GM12878 (cell line): Measurements from ENCODE around the gene TRIM9. TPM values are rescaled to one million over a fixed set of nuclear protein-coding genes. Genes with fewer than 3 reads are reported as not detected.

Experiments used
- ATAC-seq: fragments of 200-7000 bp; cut with Tn5 transposase; 3 replicates; pipeline ENCODE4 v1.9.1; 2020; ENCODE audit warnings: mild to moderate bottlenecking, moderate library complexity
- BruUV-seq: library from RNA; stranded (reverse); fragments of 400-500 nt; replicated peaks from 2 replicates; lab custom pipeline; 2021; lab: Mats Ljungman, UMichigan
- CTCF ChIA-PET: fragments of 300-600 bp; sonication (Branson Sonifier 250); formaldehyde crosslinking; extraction: SDS; loops from one replicate; lab custom pipeline; 2021; ENCODE audit warnings: inconsistent platforms; lab: Yijun Ruan, JAX
- POLR2A ChIA-PET: fragments of 350-600 bp; formaldehyde crosslinking; extraction: SDS; loops from one replicate; lab custom pipeline; 2021; ENCODE audit warnings: inconsistent platforms; lab: Charles Lee
- RAD21 ChIA-PET: fragments of 300-600 bp; sonication (Branson Sonifier 250); formaldehyde crosslinking; loops from one replicate; lab custom pipeline; 2023; ENCODE audit warnings: antibody characterized with exemption; ENCODE audit not compliant: unreplicated experiment; lab: Charles Lee
- SMC1A ChIA-PET: fragments of 300-600 bp; sonication (Branson Sonifier 250); formaldehyde crosslinking; loops from one replicate; lab custom pipeline; 2023; ENCODE audit not compliant: unreplicated experiment, uncharacterized antibody; lab: Charles Lee
- DNase-seq: peaks from one replicate; pipeline ENCODE4 v3.0.0-alpha.2; 2011; ENCODE audit warnings: low read depth, low spot score
- FAIRE-seq: peaks from 3 replicates; lab custom pipeline; 2011; peaks lifted over from hg19 to GRCh38; lab: Jason Lieb, UNC
- H2AFZ ChIP-seq: 2 replicates; pipeline ENCODE4 v1.6.0; 2011; ENCODE audit warnings: low read depth, low read length, control low read depth; ENCODE audit not compliant: control insufficient read depth
- H3K27ac ChIP-seq: 2 replicates; pipeline ENCODE4 v1.5.1; 2011; ENCODE audit warnings: control low read depth; ENCODE audit not compliant: control insufficient read depth, insufficient read depth
- H3K27me3 ChIP-seq, 2 experiments: replicated peaks in 1 of 2; 2 replicates each; pipeline versions ENCODE4 v1.6.0 to v1.6.1; 2011; ENCODE audit warnings: low read length in 1 of 2; ENCODE audit not compliant: control insufficient read depth in 2 of 2, insufficient read depth in 2 of 2
- H3K36me3 ChIP-seq, 2 experiments: 2 replicates each; pipeline ENCODE4 v1.5.1; 2011; ENCODE audit warnings: low read length in 1 of 2; ENCODE audit not compliant: control insufficient read depth in 2 of 2, insufficient read depth in 2 of 2
- H3K4me1 ChIP-seq: 2 replicates; pipeline ENCODE4 v1.6.1; 2011; ENCODE audit warnings: mild to moderate bottlenecking, low read length, moderate library complexity, mixed read lengths; ENCODE audit not compliant: control insufficient read depth, insufficient read depth
- H3K4me2 ChIP-seq: 2 replicates; pipeline ENCODE4 v1.6.0; 2011; ENCODE audit warnings: control low read depth; ENCODE audit not compliant: control insufficient read depth, insufficient read depth
- H3K4me3 ChIP-seq: fragments of 200-600 bp; sonication (generic); 2 replicates; pipeline ENCODE4 v1.5.1; 2016
- H3K79me2 ChIP-seq: 2 replicates; pipeline ENCODE4 v1.6.0; 2011; ENCODE audit warnings: low read length; ENCODE audit not compliant: control insufficient read depth, insufficient read depth
- H3K9ac ChIP-seq: 2 replicates; pipeline ENCODE4 v1.8.0; 2011; ENCODE audit warnings: low read length, control low read depth, mixed read lengths; ENCODE audit not compliant: control insufficient read depth, insufficient read depth
- H3K9me3 ChIP-seq: replicated peaks from 3 replicates; pipeline ENCODE4 v1.5.1; 2011; ENCODE audit warnings: mild to moderate bottlenecking, low read length; ENCODE audit not compliant: control insufficient read depth, insufficient read depth
- H4K20me1 ChIP-seq: 2 replicates; pipeline ENCODE4 v1.6.0; 2011; ENCODE audit not compliant: control insufficient read depth, insufficient read depth
- BMI1 ChIP-seq: fragments of 450-650 bp; IDR thresholded peaks from 2 replicates; pipeline ENCODE4 v1.6.1; 2016; ENCODE audit warnings: mild to moderate bottlenecking, moderate library complexity, borderline replicate concordance
- CHD4 ChIP-seq: fragments of 200-600 bp; sonication (generic); IDR thresholded peaks from 2 replicates; pipeline ENCODE4 v1.6.1; 2016; ENCODE audit warnings: mild to moderate bottlenecking
- DPF2 ChIP-seq: fragments of 450-650 bp; IDR thresholded peaks from 2 replicates; pipeline ENCODE4 v1.6.1; 2017; ENCODE audit warnings: mild to moderate bottlenecking
- EZH2 ChIP-seq: IDR thresholded peaks from 2 replicates; pipeline ENCODE4 v1.6.1; 2012; ENCODE audit warnings: low read depth, mild to moderate bottlenecking, control low read depth, inconsistent platforms, low read length, borderline replicate concordance; ENCODE audit not compliant: control insufficient read depth
- HDAC2 ChIP-seq: fragments of 200-600 bp; sonication (generic); IDR thresholded peaks from 2 replicates; pipeline ENCODE4 v1.6.1; 2017
- NFYA ChIP-seq: IDR thresholded peaks from 2 replicates; pipeline ENCODE4 v1.6.1; 2011; ENCODE audit warnings: low read depth, mild to moderate bottlenecking, low read length, improper control_type of control experiment, borderline replicate concordance
- NKRF ChIP-seq: fragments of 450-650 bp; conservative IDR thresholded peaks from 2 replicates; pipeline ENCODE4 v1.6.1; 2017; ENCODE audit warnings: mild to moderate bottlenecking, moderate library complexity
- PBX3 ChIP-seq: IDR thresholded peaks from 2 replicates; pipeline ENCODE4 v1.6.1; 2011; ENCODE audit warnings: mild to moderate bottlenecking, low read depth, low read length, moderate library complexity; ENCODE audit not compliant: insufficient replicate concordance
- PRDM15 ChIP-seq: fragments of 450-650 bp; formaldehyde crosslinking; IDR thresholded peaks from 2 replicates; pipeline ENCODE4 v1.4.0; 2020; ENCODE audit warnings: mild to moderate bottlenecking, moderate library complexity
- USF1 ChIP-seq: IDR thresholded peaks from 2 replicates; pipeline ENCODE4 v1.6.1; 2011; ENCODE audit warnings: borderline replicate concordance, low read depth, mild to moderate bottlenecking, moderate library complexity, mixed read lengths, low read length; ENCODE audit not compliant: insufficient read depth; ENCODE audit errors: extremely low read length
- WGBS: methylation state at CpG from one replicate; pipeline ENCODE4 v1.1.6; 2016; ENCODE audit warnings: low lambda C conversion rate; ENCODE audit not compliant: insufficient replicate concordance, insufficient coverage; ENCODE audit errors: missing lambda C conversion rate; 5-methylcytosine and 5-hydroxymethylcytosine counted together
- in situ Hi-C: fragments of 300-500 bp; cut with MboI; formaldehyde crosslinking; loops from 9 replicates; pipeline ENCODE4 v1.14.3; 2018; ENCODE audit warnings: mixed read lengths
- intact Hi-C: fragments of 100-400 bp; cut with micrococcal nuclease; formaldehyde crosslinking; loops from one replicate; pipeline ENCODE4 v1.14.2; 2022; ENCODE audit not compliant: unreplicated experiment
- polyA plus RNA-seq, 11 experiments: library from polyadenylated mRNA; depleted of rRNA in 4 of 11; unstranded in 6 of 11; stranded (reverse) in 5 of 11; fragments of >200 nt; fragmentation: Nextera tagmentation in 4 of 11; fragmentation: Illumina TruSeq in 1 of 11; extraction: Ambion mirVana in 4 of 11; extraction: Trizol in 1 of 11; gene quantifications; 1 replicate in 1 of 11; 2 replicates in 10 of 11; pipeline versions ENCODE4 v1.2.1 to v1.2.3, GENCODE V29; 2011 to 2016; ENCODE audit warnings: inconsistent platforms in 2 of 11, missing spikeins in 2 of 11, low read depth in 1 of 11
- total RNA-seq, 4 experiments: library from RNA; depleted of rRNA in 3 of 4; stranded (reverse); fragments of >200 nt in 3 of 4; fragmentation: Illumina TruSeq in 1 of 4; extraction: Trizol in 1 of 4; gene quantifications; 2 replicates each; pipeline versions ENCODE4 v1.2.1 to v1.2.3, GENCODE V29; 2013 to 2021

Gene TRIM9
- total and polyA plus RNA-seq, 10 of the 15 experiments (the other 5 are each of a cell fraction or from before 2014, with no cell fraction given) = 0.04 to 0.18 (median 0.11) TPM; not detected in 2

GRCh38 chr14:51059032-51059431 lies 35.9 kb downstream of the TRIM9 start:
- H3K36me3 ChIP-seq = no peaks in the 10 kb centered on the region
- no peak overlapping the region for H3K4me2 ChIP-seq
- no peak overlapping the region for H3K27ac ChIP-seq
- no peaks in the 10 kb centered on the region for H3K4me1 ChIP-seq
- H2AFZ ChIP-seq = no peak overlapping the region
- no peak overlapping the region for H3K9ac ChIP-seq
- no peak overlapping the region for H3K4me3 ChIP-seq
- no TSS peak for BruUV-seq
- H3K79me2 ChIP-seq = no peaks in the 10 kb centered on the region
- FAIRE-seq = no peak
- intact Hi-C loops = no loop called here
- ChIA-PET POLR2A (no interaction called here), CTCF (no interaction called here), SMC1A (interaction anchor here (1.6 kb wide), 1 partner anchor 14 kb away, joined by 3 read pairs; no protein-coding TSS in a partner anchor)
- H4K20me1 ChIP-seq = no peaks in the 10 kb centered on the region
- no peaks in the 10 kb centered on the region for H3K9me3 ChIP-seq
- no peaks in the 10 kb centered on the region for H3K27me3 ChIP-seq
- ATAC-seq = no peak
- TF ChIP-seq HDAC2 (no peak), PRDM15 (CRISPR knock-in tag) (no peak), EZH2 (no peak), USF1 (no peak), PBX3 (no peak), BMI1 (no peak), NKRF (no peak), CHD4 (no peak), DPF2 (no peak), NFYA (no peak)
- TF ChIP-seq, all 136 proteins: peak for 0
- 0% methylated on average over 2 of the region's 2 CpGs for WGBS
- in situ Hi-C loops = no loop called here
- DNase-seq = no peak
- RAD21 ChIA-PET = no interaction called here
